ENCODE results near the gene PAM.

GRCh38 chr5:102815540-102816332 lies 60.6 kb downstream of the PAM start:
- TF ChIP-seq CTCF (IDR thresholded peaks at IDR 0.05) (no peak), POLR2AphosphoS5 (IDR thresholded peaks at IDR 0.05; ENCODE audit: low read depth, low read length) (no peak), TCF7L2 (IDR thresholded peaks at IDR 0.05; ENCODE audit: low read depth, low read length) (no peak)

Data from Panc1 (cell line).